HEK293T (cell line): ENCODE results near the gene MAPKAPK5.

Source experiments
- BHLHE40 ChIP-seq: fragments of 450-650 bp; IDR thresholded peaks from 2 replicates; pipeline ENCODE4 v1.6.1; 2016; ENCODE audit warnings: mild to moderate bottlenecking, moderate library complexity, borderline replicate concordance
- HDGF ChIP-seq: fragments of 450-650 bp; IDR thresholded peaks from 2 replicates; pipeline ENCODE4 v1.6.1; 2017; ENCODE audit warnings: antibody characterized with exemption, borderline replicate concordance
- NFRKB ChIP-seq: fragments of 450-650 bp; IDR thresholded peaks from 2 replicates; pipeline ENCODE4 v1.6.1; 2016; ENCODE audit warnings: mild to moderate bottlenecking, moderate library complexity
- SP1 ChIP-seq: fragments of 450-650 bp; IDR thresholded peaks from 2 replicates; pipeline ENCODE4 v1.6.1; 2017
- SUZ12 ChIP-seq: fragments of 450-650 bp; IDR thresholded peaks from 2 replicates; pipeline ENCODE4 v1.6.1; 2016; ENCODE audit warnings: mild to moderate bottlenecking
- ZNF384 ChIP-seq: fragments of 450-650 bp; IDR thresholded peaks from 2 replicates; pipeline ENCODE4 v1.6.1; 2016

DNA sequence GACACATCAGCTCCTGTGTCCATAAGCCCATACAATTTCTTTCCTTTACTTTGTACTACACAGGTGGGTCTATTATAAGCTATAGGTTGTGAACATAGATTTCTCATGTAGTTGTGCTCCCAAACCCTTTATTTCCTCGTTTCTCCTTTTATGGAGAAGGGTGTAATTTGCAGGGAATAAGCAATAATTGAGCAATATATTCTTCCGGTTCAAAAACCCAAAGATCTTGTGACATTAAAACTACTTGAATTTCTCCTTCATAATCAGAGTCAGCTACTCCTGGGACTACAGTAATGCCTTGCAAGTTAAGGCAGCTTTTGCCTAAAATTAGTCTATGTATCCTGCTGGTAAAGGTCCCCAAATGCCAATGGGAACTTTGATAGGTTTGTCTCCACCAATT is 19.1 kb upstream of the MAPKAPK5 start:
- TF ChIP-seq ZNF384 (no peak), SUZ12 (no peak), HDGF (no peak), NFRKB (no peak), SP1 (no peak), BHLHE40 (no peak)
